Esophagus (tissue), 2 donors: ENCODE data around the gene COLEC11. TPM values are rescaled to one million over a fixed set of nuclear protein-coding genes. Genes with fewer than 3 reads are reported as not detected.
"Not testable (repeated sequence)": the region's sequence is repeated elsewhere in the genome, so short reads cannot be mapped to it uniquely, and the experiment has no call there.

Experiments
- H3K27ac ChIP-seq, 2 donors: one replicate each; pipeline ENCODE4 v1.5.1; 2013; ENCODE audit warnings: low read depth in 2 of 2, mild to moderate bottlenecking in 2 of 2, inconsistent platforms in 1 of 2, low read length in 1 of 2, moderate library complexity in 1 of 2
- H3K27me3 ChIP-seq, 2 donors: one replicate each; pipeline ENCODE4 v1.6.1; 2013; ENCODE audit warnings: low read length in 2 of 2, control low read depth in 1 of 2, mild to moderate bottlenecking in 1 of 2; ENCODE audit not compliant: insufficient read depth in 2 of 2, control insufficient read depth in 1 of 2
- H3K36me3 ChIP-seq, 2 donors: one replicate each; pipeline ENCODE4 v1.6.1; 2013; ENCODE audit warnings: low read length in 1 of 2; ENCODE audit not compliant: control insufficient read depth in 2 of 2, insufficient read depth in 2 of 2
- H3K4me1 ChIP-seq, 2 donors: one replicate each; pipeline ENCODE4 v1.6.1; 2013; ENCODE audit warnings: low read length in 1 of 2; ENCODE audit not compliant: control insufficient read depth in 2 of 2, insufficient read depth in 2 of 2
- H3K4me3 ChIP-seq, 2 donors: one replicate each; pipeline ENCODE4 v1.5.1; 2013; ENCODE audit warnings: low read length in 2 of 2, mild to moderate bottlenecking in 2 of 2, low read depth in 1 of 2, moderate library complexity in 1 of 2
- H3K9me3 ChIP-seq, 2 donors: one replicate each; pipeline ENCODE4 v1.6.1; 2013; ENCODE audit warnings: mild to moderate bottlenecking in 2 of 2, low read depth in 1 of 2, low read length in 1 of 2, moderate library complexity in 1 of 2; ENCODE audit not compliant: control insufficient read depth in 2 of 2, insufficient read depth in 1 of 2
- WGBS, 2 donors: extraction: QIAGEN DNeasy Blood & Tissue Kit; methylation state at CpG; one replicate each; pipeline ENCODE4 v1.1.7; 2013; 5-methylcytosine and 5-hydroxymethylcytosine counted together
- polyA plus RNA-seq, 2 donors: library from polyadenylated mRNA; stranded (reverse); fragments of 200-250 nt; gene quantifications; one replicate each; pipeline ENCODE4 v1.2.3, GENCODE V29; 2013
- donor health status: healthy with polysubstance abuse.
- donor health status: Bipolar disorder and iron deficiency.

The COLEC11 gene
- polyA plus RNA-seq, 2 donors = 0.43 to 1.3 TPM

- no peak overlapping the region for H3K27ac ChIP-seq
- no peaks in the 10 kb centered on the region for H3K4me1 ChIP-seq
- H3K36me3 ChIP-seq = no peaks in the 10 kb centered on the region
- no peaks in the 10 kb centered on the region for H3K9me3 ChIP-seq
- no peaks in the 10 kb centered on the region for H3K27me3 ChIP-seq
- WGBS, 2 donors = 78% methylated on average over 23 of the region's 23 CpGs
- H3K4me3 ChIP-seq = no peak overlapping the region
Measured at GRCh38 chr2:3610881-3611505, 16.1 kb downstream of the COLEC11 start.

- H3K4me3 ChIP-seq = no peak overlapping the region
- H3K27ac ChIP-seq = no peak overlapping the region
- H3K9me3 ChIP-seq = no peaks in the 10 kb centered on the region
- H3K36me3 ChIP-seq = no peaks in the 10 kb centered on the region
- no peaks in the 10 kb centered on the region for H3K27me3 ChIP-seq
- no peaks in the 10 kb centered on the region for H3K4me1 ChIP-seq
- 82 to 84% methylated on average over 11 of the region's 11 CpGs for WGBS, 2 donors
Measured at GRCh38 chr2:3611589-3611988, 16.7 kb downstream of the COLEC11 start.

GRCh38 chr2:3612639-3613523, 18.0 kb downstream of the COLEC11 start:
- Histone ChIP-seq H3K9me3 (peaks cover 0 to 2% of the 10 kb centered on the region in 2 donors), H3K27ac (no peak overlapping the region), H3K4me1 (no peaks in the 10 kb centered on the region), H3K36me3 (no peaks in the 10 kb centered on the region), H3K4me3 (no peak overlapping the region), H3K27me3 (no peaks in the 10 kb centered on the region)
- WGBS, 2 donors = 87 to 88% methylated on average over 29 of the region's 29 CpGs

- no peaks in the 10 kb centered on the region for H3K4me1 ChIP-seq
- WGBS, 2 donors = 95 to 96% methylated on average over 12 of the region's 12 CpGs
Measured at GRCh38 chr2:3613524-3613905, 18.6 kb downstream of the COLEC11 start.

GRCh38 chr2:3614743-3615142, 19.8 kb downstream of the COLEC11 start:
- H3K27ac ChIP-seq, H3K27me3 ChIP-seq, H3K4me1 ChIP-seq, H3K4me3 ChIP-seq, H3K9me3 ChIP-seq, H3K36me3 ChIP-seq: not testable (repeated sequence)
- 83 to 95% methylated on average over 2 of the region's 2 CpGs for WGBS, 2 donors

More at GRCh38 chr2:3613524-3613905, 18.6 kb downstream of the COLEC11 start:
- Histone ChIP-seq H3K9me3 (peaks cover 0 to 2% of the 10 kb centered on the region in 2 donors), H3K4me3 (no peak overlapping the region), H3K27ac (no peak overlapping the region), H3K36me3 (no peaks in the 10 kb centered on the region), H3K27me3 (no peaks in the 10 kb centered on the region)

GRCh38 chr2:3615541-3616200, 20.8 kb downstream of the COLEC11 start:
- not testable (repeated sequence) for H3K36me3 ChIP-seq, H3K27ac ChIP-seq, H3K27me3 ChIP-seq, H3K4me3 ChIP-seq, H3K9me3 ChIP-seq, H3K4me1 ChIP-seq
- WGBS, 2 donors = 95 to 96% methylated on average over 32 to 46 of the region's 46 CpGs

GRCh38 chr2:3616435-3617197, 21.7 kb downstream of the COLEC11 start:
- not testable (repeated sequence) for H3K4me1 ChIP-seq, H3K27me3 ChIP-seq, H3K9me3 ChIP-seq, H3K27ac ChIP-seq, H3K36me3 ChIP-seq, H3K4me3 ChIP-seq
- WGBS, 2 donors = 96% methylated on average over 23 to 25 of the region's 25 CpGs

GRCh38 chr2:3617198-3617890, 22.4 kb downstream of the COLEC11 start:
- Histone ChIP-seq H3K36me3 (no peaks in the 10 kb centered on the region), H3K4me3 (no peak overlapping the region), H3K27me3 (no peaks in the 10 kb centered on the region), H3K9me3 (peaks cover 0 to 2% of the 10 kb centered on the region in 2 donors), H3K27ac (no peak overlapping the region), H3K4me1 (no peaks in the 10 kb centered on the region)
- 97% methylated on average over 21 of the region's 21 CpGs for WGBS, 2 donors

GRCh38 chr2:3618367-3618766, 23.5 kb downstream of the COLEC11 start:
- H3K4me1 ChIP-seq = no peaks in the 10 kb centered on the region
- no peak overlapping the region for H3K27ac ChIP-seq
- H3K9me3 ChIP-seq = peaks cover 0 to 2% of the 10 kb centered on the region in 2 donors
- H3K27me3 ChIP-seq = no peaks in the 10 kb centered on the region
- H3K4me3 ChIP-seq = no peak overlapping the region
- H3K36me3 ChIP-seq = no peaks in the 10 kb centered on the region
